ENCODE data around the gene THSD7A. TPM values are rescaled to one million over a fixed set of nuclear protein-coding genes. Genes with fewer than 3 reads are reported as not detected.

Gene THSD7A
- total RNA-seq, 1 donor from 2014 or later: 0.26 TPM

DNA sequence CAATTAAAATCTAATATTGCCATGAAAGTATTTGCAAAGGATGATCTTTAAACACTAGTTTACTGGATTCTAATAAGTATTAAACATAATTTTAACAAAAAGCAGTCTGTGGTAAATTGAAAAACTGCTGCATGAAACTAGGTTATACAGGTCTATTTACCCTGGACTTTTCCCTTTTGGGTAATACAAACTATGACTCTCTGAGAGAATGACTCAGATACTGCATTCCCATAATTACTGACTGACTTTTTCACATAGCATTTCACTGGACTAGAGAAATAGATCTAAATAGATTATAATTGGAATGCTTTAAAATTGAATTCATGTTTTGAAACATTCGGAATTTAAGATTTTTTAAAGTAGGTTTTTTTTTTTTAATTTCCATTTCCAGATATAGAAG, 395.7 kb downstream of the THSD7A start:
- Histone ChIP-seq H3K27me3 (ENCODE audit: control insufficient read depth, insufficient read depth, low read length) (no peaks in the 10 kb centered on the region), H3K4me3 (ENCODE audit: low read depth, low read length) (no peak overlapping the region), H3K36me3 (ENCODE audit: control insufficient read depth, insufficient read depth, low read length) (no peaks in the 10 kb centered on the region)
- TF ChIP-seq, protein P1, sequence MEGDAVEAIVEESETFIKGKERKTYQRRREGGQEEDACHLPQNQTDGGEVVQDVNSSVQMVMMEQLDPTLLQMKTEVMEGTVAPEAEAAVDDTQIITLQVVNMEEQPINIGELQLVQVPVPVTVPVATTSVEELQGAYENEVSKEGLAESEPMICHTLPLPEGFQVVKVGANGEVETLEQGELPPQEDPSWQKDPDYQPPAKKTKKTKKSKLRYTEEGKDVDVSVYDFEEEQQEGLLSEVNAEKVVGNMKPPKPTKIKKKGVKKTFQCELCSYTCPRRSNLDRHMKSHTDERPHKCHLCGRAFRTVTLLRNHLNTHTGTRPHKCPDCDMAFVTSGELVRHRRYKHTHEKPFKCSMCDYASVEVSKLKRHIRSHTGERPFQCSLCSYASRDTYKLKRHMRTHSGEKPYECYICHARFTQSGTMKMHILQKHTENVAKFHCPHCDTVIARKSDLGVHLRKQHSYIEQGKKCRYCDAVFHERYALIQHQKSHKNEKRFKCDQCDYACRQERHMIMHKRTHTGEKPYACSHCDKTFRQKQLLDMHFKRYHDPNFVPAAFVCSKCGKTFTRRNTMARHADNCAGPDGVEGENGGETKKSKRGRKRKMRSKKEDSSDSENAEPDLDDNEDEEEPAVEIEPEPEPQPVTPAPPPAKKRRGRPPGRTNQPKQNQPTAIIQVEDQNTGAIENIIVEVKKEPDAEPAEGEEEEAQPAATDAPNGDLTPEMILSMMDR (IDR thresholded peaks at IDR 0.05; ENCODE audit: insufficient read depth, low read length, severe bottlenecking): no peak
- DNase-seq (ENCODE audit: low read depth): peak; percentile 64
- no peak for FAIRE-seq

DNA sequence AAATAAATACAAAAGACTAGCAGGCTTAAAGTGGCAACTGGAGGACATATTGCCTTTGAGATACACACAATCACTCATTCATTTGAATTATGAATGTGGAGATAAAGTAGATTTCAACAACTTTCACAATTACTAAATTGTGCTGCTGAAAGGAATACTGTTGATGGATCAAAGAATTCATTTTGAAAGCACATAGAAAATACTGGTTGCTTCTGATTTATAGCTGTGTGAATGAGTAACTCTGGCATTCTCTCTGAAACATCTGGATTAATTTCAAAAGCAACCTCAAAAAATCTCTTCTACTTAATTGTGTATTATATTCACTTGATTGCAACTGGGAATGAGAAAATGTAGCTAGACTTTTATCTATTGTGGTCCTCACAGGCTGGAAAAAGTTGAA, 397.6 kb downstream of the THSD7A start:
- DNase-seq (ENCODE audit: low read depth): no peak
- FAIRE-seq: no peak
- TF ChIP-seq, protein P1 (IDR thresholded peaks at IDR 0.05; ENCODE audit: insufficient read depth, low read length, severe bottlenecking): no peak
- H3K27me3 ChIP-seq (ENCODE audit: control insufficient read depth, insufficient read depth, low read length): no peaks in the 10 kb centered on the region
- H3K4me3 ChIP-seq (ENCODE audit: low read depth, low read length): no peak overlapping the region
- H3K36me3 ChIP-seq (ENCODE audit: control insufficient read depth, insufficient read depth, low read length): no peaks in the 10 kb centered on the region

DNA sequence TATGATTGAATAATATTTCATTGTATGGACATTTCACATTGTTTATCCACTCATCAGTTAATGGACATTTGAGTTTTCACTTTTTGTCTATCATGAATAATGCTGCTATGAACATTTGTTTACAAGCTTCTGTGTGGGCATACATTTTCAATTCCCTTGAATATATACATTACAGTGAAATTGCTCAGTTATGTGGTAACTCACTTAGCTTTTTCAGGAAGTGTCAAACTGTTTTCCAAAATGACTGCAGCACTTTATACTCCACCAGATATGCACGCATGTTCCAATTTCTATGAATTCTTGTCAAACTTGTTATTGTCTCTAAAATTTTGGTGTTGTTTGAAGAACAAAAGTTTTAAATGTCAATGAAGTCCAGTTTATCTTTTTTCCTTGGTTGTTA, 401.2 kb downstream of the THSD7A start:
- FAIRE-seq: no peak

DNA sequence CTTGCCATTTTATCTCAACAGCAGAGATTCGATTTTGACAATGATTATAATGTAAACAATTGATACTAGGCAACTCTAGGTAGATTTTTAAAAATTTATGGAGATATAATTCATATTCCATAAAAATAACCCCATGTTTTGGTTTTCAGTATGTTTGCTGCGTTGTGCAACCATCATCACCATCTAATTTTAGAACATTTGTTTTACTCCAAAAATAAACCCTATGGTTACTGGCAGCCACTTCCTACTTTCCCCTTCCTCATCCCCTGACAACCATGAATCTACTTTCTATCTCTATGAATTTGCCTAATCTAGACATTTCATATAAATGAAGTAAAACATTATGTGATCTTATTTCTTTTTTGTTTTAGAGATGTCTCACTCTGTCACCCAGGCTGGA, 401.9 kb downstream of the THSD7A start:
- Histone ChIP-seq H3K36me3 (ENCODE audit: control insufficient read depth, insufficient read depth, low read length) (no peaks in the 10 kb centered on the region), H3K4me3 (ENCODE audit: low read depth, low read length) (no peak overlapping the region), H3K27me3 (ENCODE audit: control insufficient read depth, insufficient read depth, low read length) (no peaks in the 10 kb centered on the region)
- DNase-seq (ENCODE audit: low read depth) (no peak), FAIRE-seq (no peak)
- TF ChIP-seq, protein P1 (IDR thresholded peaks at IDR 0.05; ENCODE audit: insufficient read depth, low read length, severe bottlenecking): no peak

More for the DNA sequence above, 401.2 kb downstream of the THSD7A start:
- H3K27me3 ChIP-seq (ENCODE audit: control insufficient read depth, insufficient read depth, low read length): no peaks in the 10 kb centered on the region
- TF ChIP-seq, protein P1 (IDR thresholded peaks at IDR 0.05; ENCODE audit: insufficient read depth, low read length, severe bottlenecking): no peak
- no peak overlapping the region for H3K4me3 ChIP-seq (ENCODE audit: low read depth, low read length)
- no peak for DNase-seq (ENCODE audit: low read depth)
- H3K36me3 ChIP-seq (ENCODE audit: control insufficient read depth, insufficient read depth, low read length): no peaks in the 10 kb centered on the region

DNA sequence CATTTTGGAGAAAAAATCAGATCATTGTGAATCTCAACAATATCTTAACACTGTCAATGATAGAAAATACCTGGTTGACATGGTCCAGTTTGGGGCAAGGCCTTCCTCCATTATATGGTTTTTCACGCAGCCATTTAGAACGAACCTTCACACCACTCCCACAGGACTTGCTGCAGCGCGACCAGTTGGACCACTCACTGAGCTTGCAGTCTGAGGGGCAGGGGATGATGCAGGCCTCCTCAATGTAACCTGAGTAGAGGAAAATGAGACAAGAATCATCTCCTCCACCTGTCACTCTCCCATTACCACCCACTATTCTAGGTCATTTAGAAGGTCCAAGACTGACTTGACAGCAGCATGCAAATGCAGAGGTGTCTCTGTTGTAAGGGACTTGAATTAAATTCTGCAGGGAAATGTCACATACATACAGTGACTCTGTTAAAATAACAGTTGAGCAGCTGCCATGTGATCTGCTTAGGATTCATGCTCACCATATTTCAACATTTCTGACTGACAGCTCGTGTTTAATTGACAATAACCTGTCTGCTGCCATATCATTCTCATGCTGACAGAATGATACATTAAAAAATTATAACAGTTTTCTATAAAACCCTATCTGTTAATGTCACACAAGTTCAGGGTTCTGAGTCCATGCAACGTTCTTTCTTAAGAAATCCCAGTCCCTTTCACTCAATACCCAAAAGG, 403.0 kb downstream of the THSD7A start:
- no peak for DNase-seq (ENCODE audit: low read depth)
- no peaks in the 10 kb centered on the region for H3K36me3 ChIP-seq (ENCODE audit: control insufficient read depth, insufficient read depth, low read length)
- H3K27me3 ChIP-seq (ENCODE audit: control insufficient read depth, insufficient read depth, low read length): no peaks in the 10 kb centered on the region
- TF ChIP-seq, protein P1 (IDR thresholded peaks at IDR 0.05; ENCODE audit: insufficient read depth, low read length, severe bottlenecking): no peak
- no peak overlapping the region for H3K4me3 ChIP-seq (ENCODE audit: low read depth, low read length)
- peak; percentile 18 for FAIRE-seq

Measured in bronchial epithelial cell (primary cell).